Measurements from ENCODE around the gene IL22RA1.

Gene IL22RA1

GRCh38 chr1:24165500-24165899, 22.6 kb upstream of the IL22RA1 start:
- FAIRE-seq, result no peak

- FAIRE-seq, result no peak
Observed at GRCh38 chr1:24164004-24164403, 21.1 kb upstream of the IL22RA1 start.

GRCh38 chr1:24162201-24162600, 19.3 kb upstream of the IL22RA1 start:
- no peak for FAIRE-seq

- no peak for FAIRE-seq
Observed at GRCh38 chr1:24161270-24161669, 18.3 kb upstream of the IL22RA1 start.

GRCh38 chr1:24159366-24159765, 16.4 kb upstream of the IL22RA1 start:
- no peak for FAIRE-seq

GRCh38 chr1:24157918-24158481, 15.1 kb upstream of the IL22RA1 start:
- no peak for FAIRE-seq

GRCh38 chr1:24156542-24157260, 13.8 kb upstream of the IL22RA1 start:
- FAIRE-seq, result no peak

- no peak for FAIRE-seq
Observed at GRCh38 chr1:24155011-24155782, 12.3 kb upstream of the IL22RA1 start.

GRCh38 chr1:24154215-24154614, 11.3 kb upstream of the IL22RA1 start:
- no peak for FAIRE-seq

- no peak for FAIRE-seq
Observed at GRCh38 chr1:24152631-24153494, 9.9 kb upstream of the IL22RA1 start.

GRCh38 chr1:24151175-24151533, 8.2 kb upstream of the IL22RA1 start:
- no peak for FAIRE-seq

- no peak for FAIRE-seq
Observed at GRCh38 chr1:24150234-24151174, 7.6 kb upstream of the IL22RA1 start.

GRCh38 chr1:24149866-24150233, 6.9 kb upstream of the IL22RA1 start:
- no peak for FAIRE-seq

- no peak for FAIRE-seq
Observed at GRCh38 chr1:24147816-24148215, 4.9 kb upstream of the IL22RA1 start.

GRCh38 chr1:24147194-24147593, 4.3 kb upstream of the IL22RA1 start:
- no peak for FAIRE-seq

- no peak for FAIRE-seq
Observed at GRCh38 chr1:24141311-24141997, 1.5 kb downstream of the IL22RA1 start.

GRCh38 chr1:24140741-24141181, 2.2 kb downstream of the IL22RA1 start:
- FAIRE-seq, result no peak

GRCh38 chr1:24139841-24140425, 3.0 kb downstream of the IL22RA1 start:
- FAIRE-seq, result no peak

- FAIRE-seq, result no peak
Observed at GRCh38 chr1:24139222-24139489, 3.8 kb downstream of the IL22RA1 start.

- no peak for FAIRE-seq
Observed at GRCh38 chr1:24138476-24139221, 4.3 kb downstream of the IL22RA1 start.

Measured in islet of Langerhans (tissue), 1 donor.